Lung (tissue), 12 donors: Measurements from ENCODE around the gene MOCOS. TPM values are rescaled to one million over a fixed set of nuclear protein-coding genes. Genes with fewer than 3 reads are reported as not detected.

Experiments used
- ATAC-seq: fragments of 200-7000 bp; cut with Tn5 transposase; one replicate; pipeline ENCODE4 v1.9.1; 2020; ENCODE audit warnings: moderate number of reproducible peaks; ENCODE audit not compliant: insufficient read depth, low FRiP score
- DNase-seq, 3 donors: peaks; one replicate each; pipeline ENCODE4 v3.0.0-alpha.2; 2013 to 2017
- H3K27ac ChIP-seq, 2 donors: one replicate each; pipeline ENCODE4 v1.5.1; 2013; ENCODE audit warnings: mild to moderate bottlenecking in 2 of 2, moderate library complexity in 2 of 2, control low read depth in 1 of 2, inconsistent platforms in 1 of 2, low read depth in 1 of 2, low read length in 1 of 2
- H3K27me3 ChIP-seq, 3 donors: one replicate each; pipeline ENCODE4 v1.5.1; 2013; ENCODE audit warnings: low read length in 2 of 3; ENCODE audit not compliant: control insufficient read depth in 3 of 3, insufficient read depth in 3 of 3
- H3K36me3 ChIP-seq, 4 donors: one replicate each; pipeline ENCODE4 v1.5.1; 2013; ENCODE audit warnings: low read length in 4 of 4, mild to moderate bottlenecking in 1 of 4, moderate library complexity in 1 of 4; ENCODE audit not compliant: control insufficient read depth in 4 of 4, insufficient read depth in 4 of 4
- H3K4me1 ChIP-seq, 5 donors: one replicate each; pipeline ENCODE4 v1.5.1; 2013; ENCODE audit warnings: low read length in 5 of 5, mild to moderate bottlenecking in 2 of 5, moderate library complexity in 1 of 5; ENCODE audit not compliant: control insufficient read depth in 5 of 5, insufficient read depth in 5 of 5
- H3K4me3 ChIP-seq: one replicate; pipeline ENCODE4 v1.5.1; 2013; ENCODE audit warnings: mild to moderate bottlenecking, control low read depth, moderate library complexity
- H3K9ac ChIP-seq, 2 donors: one replicate each; pipeline ENCODE4 v1.5.1; 2013; ENCODE audit warnings: low read length in 2 of 2, control low read depth in 1 of 2; ENCODE audit not compliant: insufficient read depth in 1 of 2
- H3K9me3 ChIP-seq, 4 donors: one replicate each; pipeline ENCODE4 v1.5.1; 2013; ENCODE audit warnings: low read length in 3 of 4, mild to moderate bottlenecking in 1 of 4, moderate library complexity in 1 of 4; ENCODE audit not compliant: control insufficient read depth in 4 of 4, insufficient read depth in 3 of 4
- WGBS, 2 donors: extraction: QIAGEN DNeasy Blood & Tissue Kit; methylation state at CpG; one replicate each; pipeline ENCODE4 v1.1.7; 2013; 5-methylcytosine and 5-hydroxymethylcytosine counted together
- polyA plus RNA-seq, 2 donors: library from polyadenylated mRNA; stranded (reverse); fragments of 200-250 nt; gene quantifications; one replicate each; pipeline ENCODE4 v1.2.1, GENCODE V29; 2013
- total RNA-seq, 2 donors: library from RNA; depleted of rRNA in 1 of 2; stranded (reverse); fragments of >200 nt in 1 of 2; gene quantifications; one replicate each; pipeline ENCODE4 v1.2.1, GENCODE V29; 2014 to 2021
- TF ChIP-seq, protein P1 (sequence below): IDR thresholded peaks from 2 replicates; pipeline ENCODE4 v1.5.1; 2012; ENCODE audit warnings: mild to moderate bottlenecking; ENCODE audit errors: control extremely low read depth, extremely low read depth
- donor health status: control.
- donor health status: control.
- donor health status: Bipolar disorder and iron deficiency.
- donor health status: healthy.
- donor health status: DM: yes; HTN: yes; CAD: no.

MOCOS gene
- total and polyA plus RNA-seq, 4 donors: 0.68 to 4.1 (median 3.2) TPM

DNA sequence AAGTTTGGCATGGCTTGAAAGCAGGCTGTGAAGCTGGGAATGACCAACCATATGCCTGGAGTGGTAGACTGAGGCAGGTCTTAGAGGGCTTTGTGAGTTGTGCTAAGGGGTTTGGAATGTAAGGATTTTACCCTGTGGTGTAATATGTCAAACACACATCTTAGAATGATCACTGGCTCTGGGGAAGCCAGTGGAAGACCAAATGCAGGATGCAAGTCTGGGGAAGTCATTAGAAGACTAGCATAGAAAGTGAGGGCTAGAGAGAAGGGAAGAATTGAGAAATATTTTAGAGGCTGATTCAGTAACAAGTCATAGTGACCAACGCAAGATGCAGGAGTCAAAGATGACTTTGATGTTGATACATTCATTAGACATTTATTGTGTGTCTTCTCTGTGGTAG lies 106.7 kb downstream of the MOCOS start:
- H3K36me3 ChIP-seq: no peaks in the 10 kb centered on the region
- WGBS, 2 donors: 83 to 84% methylated on average over 1 of the region's 1 CpG
- peaks cover 0 to 12% (median 0%) of the 10 kb centered on the region in 5 donors for H3K4me1 ChIP-seq
- no peak overlapping the region for H3K4me3 ChIP-seq
- peaks cover 6 to 28% (median 27%) of the 10 kb centered on the region in 3 donors for H3K27me3 ChIP-seq
- no peak overlapping the region for H3K9ac ChIP-seq
- H3K9me3 ChIP-seq: peaks cover 0 to 4% (median 0%) of the 10 kb centered on the region in 4 donors
- TF ChIP-seq, protein P1, sequence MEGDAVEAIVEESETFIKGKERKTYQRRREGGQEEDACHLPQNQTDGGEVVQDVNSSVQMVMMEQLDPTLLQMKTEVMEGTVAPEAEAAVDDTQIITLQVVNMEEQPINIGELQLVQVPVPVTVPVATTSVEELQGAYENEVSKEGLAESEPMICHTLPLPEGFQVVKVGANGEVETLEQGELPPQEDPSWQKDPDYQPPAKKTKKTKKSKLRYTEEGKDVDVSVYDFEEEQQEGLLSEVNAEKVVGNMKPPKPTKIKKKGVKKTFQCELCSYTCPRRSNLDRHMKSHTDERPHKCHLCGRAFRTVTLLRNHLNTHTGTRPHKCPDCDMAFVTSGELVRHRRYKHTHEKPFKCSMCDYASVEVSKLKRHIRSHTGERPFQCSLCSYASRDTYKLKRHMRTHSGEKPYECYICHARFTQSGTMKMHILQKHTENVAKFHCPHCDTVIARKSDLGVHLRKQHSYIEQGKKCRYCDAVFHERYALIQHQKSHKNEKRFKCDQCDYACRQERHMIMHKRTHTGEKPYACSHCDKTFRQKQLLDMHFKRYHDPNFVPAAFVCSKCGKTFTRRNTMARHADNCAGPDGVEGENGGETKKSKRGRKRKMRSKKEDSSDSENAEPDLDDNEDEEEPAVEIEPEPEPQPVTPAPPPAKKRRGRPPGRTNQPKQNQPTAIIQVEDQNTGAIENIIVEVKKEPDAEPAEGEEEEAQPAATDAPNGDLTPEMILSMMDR: no peak
- DNase-seq (no peak), ATAC-seq (no peak)
- H3K27ac ChIP-seq: no peak overlapping the region

DNA sequence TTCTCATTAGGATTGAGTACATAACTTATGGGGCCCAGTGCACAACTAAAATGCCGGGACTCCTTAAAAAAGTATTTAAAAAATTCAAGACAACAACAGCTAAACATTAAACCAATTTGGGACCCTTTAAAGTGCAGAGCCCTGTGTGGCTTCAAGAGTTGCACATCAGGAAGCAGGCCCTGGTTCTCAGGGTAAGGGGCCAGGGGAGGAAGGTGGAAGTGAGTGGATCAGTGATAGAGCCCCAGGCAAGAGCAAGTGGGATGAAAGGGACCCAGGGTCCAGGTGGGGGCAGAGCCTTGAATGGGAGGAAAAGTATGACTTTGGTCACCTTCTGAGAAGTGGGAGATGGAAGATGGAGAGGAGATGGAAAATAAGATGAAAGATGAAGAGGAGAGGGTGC lies 107.9 kb downstream of the MOCOS start:
- no peak for ATAC-seq
- no peak overlapping the region for H3K9ac ChIP-seq
- peaks cover 0 to 12% (median 0%) of the 10 kb centered on the region in 5 donors for H3K4me1 ChIP-seq
- DNase-seq: no peak
- H3K36me3 ChIP-seq: no peaks in the 10 kb centered on the region
- no peak overlapping the region for H3K4me3 ChIP-seq
- WGBS, 2 donors: 87 to 95% methylated on average over 1 of the region's 1 CpG
- TF ChIP-seq, protein P1: no peak
- no peak overlapping the region for H3K27ac ChIP-seq
- peaks cover 6 to 35% (median 35%) of the 10 kb centered on the region in 3 donors for H3K27me3 ChIP-seq
- peaks cover 0 to 4% (median 0%) of the 10 kb centered on the region in 4 donors for H3K9me3 ChIP-seq

DNA sequence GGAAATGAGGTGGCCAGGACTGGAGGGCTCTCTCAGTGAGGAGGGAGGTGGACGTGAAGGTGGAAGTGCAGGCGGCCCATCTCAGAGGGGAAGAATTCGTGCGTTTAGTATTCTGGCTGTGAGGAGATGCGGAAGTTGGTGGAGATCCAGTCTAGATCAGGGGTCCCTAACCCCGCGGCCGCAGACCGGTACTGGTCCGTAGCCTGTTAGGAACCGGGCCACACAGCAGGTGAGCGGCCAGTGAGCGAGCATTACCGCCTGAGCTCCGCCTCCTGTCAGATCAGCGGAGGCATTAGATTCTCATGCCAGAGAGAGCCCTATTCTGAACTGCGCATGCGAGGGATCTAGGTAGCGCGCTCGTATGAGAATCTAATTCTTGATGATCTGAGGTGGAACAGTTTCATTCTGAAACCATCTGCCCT lies 108.6 kb downstream of the MOCOS start:
- Histone ChIP-seq H3K4me1 (peaks cover 0 to 12% (median 0%) of the 10 kb centered on the region in 5 donors), H3K4me3 (no peak overlapping the region), H3K9me3 (peaks cover 0 to 4% (median 0%) of the 10 kb centered on the region in 4 donors), H3K27me3 (peaks cover 6 to 41% (median 40%) of the 10 kb centered on the region in 3 donors), H3K36me3 (no peaks in the 10 kb centered on the region), H3K27ac (no peak overlapping the region), H3K9ac (no peak overlapping the region)
- DNase-seq (no peak), ATAC-seq (no peak)
- TF ChIP-seq, protein P1: no peak
- 36 to 37% methylated on average over 21 of the region's 21 CpGs for WGBS, 2 donors
